Stimulated activated CD4-positive, alpha-beta T cell treated with anti-CD3 and anti-CD28 coated beads, Interleukin-12 subunit alpha, Interleukin-12 subunit beta, amount 100 ng/mL, for 48 hours (primary cell): ENCODE results near the gene NTN1.

Experiments
- DNase-seq, 3 donors: peaks; one replicate each; pipeline ENCODE4 v3.0.0-alpha.2; 2020; ENCODE audit warnings: low read depth in 2 of 3, low spot score in 1 of 3

The NTN1 gene

DNA sequence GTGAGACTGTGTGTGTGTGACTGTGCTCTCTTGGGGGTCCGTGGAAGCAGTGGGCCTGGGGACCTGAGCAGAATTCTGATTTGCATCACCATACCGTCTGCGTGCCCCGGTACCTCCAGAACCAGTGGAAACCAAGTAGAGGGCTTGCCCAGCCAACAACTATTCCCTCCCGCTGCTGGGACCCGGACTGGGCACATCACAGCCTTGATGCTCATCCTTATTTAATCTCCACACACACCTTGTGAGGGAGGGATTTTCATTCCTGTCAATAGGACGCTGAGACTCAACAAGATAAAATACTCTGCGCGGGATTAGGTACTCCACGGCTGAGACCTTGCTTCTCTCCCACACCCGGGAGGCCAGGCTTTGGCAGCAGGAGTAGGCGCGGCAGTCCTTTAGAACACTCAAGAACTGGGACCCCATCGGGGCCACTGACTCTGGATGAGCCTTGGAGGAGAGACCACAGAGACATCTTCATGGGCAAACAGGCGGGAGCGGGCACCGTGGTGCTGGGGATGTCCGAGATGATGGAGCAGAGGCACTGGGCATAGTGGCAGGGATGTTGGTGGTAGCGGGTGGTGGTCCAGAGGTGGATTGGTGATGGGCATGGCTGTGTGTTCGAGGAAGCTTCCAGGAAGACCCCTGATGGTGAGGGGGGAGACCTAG is 208.0 kb downstream of the NTN1 start:
- no peak for DNase-seq

DNA sequence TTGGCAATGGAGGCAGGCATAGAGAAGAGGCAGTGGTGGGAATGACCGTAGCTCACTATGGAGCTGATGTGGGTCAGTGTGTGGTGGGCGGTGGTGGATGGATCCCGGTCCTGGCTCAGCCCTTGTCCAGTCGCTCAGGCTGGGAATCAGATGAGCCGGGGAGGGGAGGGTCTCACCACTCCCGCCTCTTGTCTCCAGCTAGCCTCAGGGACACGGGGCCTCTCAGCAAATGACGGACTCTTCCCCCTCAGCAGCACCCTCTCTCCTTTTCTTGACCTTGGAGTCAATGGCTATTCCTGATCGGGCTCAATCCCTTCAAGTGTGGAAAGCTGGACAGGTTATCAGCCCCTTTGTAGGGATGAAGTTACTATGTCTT is 208.5 kb downstream of the NTN1 start:
- DNase-seq, result no peak

DNA sequence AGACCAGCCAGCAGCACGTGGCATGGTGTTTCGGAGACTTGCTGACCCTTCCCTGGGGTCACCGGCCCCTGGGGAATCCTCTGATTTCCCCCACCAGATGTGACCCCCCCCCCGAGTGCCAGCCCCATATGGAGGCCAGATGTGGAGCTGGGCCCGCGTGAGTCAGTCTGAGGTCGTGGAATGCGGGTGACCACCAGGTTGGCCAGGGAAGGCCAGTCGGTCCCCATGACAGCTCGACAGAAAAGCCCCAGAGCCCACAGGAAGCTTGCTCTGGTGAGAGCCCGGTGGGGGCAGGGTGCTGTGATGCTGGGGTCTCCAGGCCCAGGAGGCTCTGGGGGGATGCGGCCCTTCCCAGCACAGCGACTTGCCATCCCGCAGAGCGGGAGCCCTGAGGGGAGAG is 209.0 kb downstream of the NTN1 start:
- no peak for DNase-seq

DNA sequence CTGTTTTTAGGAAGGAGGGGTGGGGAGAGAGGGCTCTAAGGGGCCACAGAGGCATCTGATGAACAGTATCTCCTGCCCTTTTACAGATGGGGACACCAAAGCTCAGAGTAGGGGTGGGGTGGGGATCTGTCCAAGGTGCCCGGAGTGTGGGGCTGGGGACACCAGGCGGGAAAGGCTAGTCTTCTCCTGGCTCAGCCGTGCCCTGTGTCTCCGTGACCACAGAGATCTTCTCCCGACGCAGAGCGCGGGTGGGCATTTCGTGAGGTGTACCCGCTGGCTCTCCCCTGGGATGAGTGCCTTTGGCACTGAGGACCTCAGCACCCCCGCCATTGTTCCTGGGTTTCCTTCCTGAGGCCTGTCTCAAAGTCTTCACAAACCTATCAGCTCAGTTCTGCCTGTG is 209.6 kb downstream of the NTN1 start:
- no peak for DNase-seq

DNA sequence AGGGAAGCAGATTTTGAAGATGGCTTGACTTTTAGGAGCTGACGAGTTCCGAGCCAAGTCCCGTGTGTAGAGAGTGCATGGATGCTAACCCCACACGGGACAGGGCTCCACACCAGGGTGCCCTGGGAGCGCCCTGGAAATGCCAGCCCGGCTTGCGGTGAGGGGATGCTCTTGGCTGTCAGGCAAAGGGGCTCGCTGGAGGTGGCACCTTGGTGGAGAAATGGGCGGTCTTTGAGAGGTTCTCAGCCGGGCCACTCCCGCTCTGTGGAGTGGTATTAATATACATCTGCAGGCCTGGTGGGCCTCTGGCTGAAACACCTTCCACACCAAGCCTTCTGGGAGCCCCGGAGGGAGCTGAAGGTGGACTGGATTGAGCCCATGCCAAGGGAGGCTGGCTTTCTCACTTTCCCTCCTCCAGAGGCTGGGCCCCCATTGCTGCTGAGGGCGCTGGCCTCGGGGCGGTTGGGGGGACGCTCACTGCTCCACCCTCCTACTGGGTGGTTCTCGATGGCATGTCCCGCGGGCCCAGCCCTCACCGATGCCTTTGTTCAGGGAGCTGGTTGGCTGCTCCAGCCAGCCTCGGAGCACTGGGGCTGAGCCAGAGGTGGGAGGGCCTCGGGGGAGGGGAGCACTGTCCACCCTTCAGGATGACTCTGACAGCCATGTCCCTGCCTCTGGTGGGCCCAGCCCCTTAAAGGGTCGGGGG is 210.3 kb downstream of the NTN1 start:
- no peak for DNase-seq

DNA sequence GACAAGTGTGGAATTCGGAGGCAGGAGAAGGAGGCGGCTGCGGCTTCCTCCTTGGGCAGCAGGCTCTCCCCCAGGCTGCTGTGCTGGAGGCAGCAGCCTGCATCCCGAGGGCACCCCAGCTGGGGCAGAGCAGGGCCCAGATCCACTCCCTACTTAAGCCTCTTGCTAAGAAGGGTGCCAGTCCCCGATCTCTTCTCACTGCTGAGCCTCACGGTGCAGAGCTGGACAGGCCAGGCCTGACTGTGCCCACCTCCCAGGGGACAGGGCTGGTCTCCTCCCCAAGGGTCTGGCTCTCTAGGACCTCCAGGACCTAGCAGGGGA is 210.8 kb downstream of the NTN1 start:
- no peak for DNase-seq

DNA sequence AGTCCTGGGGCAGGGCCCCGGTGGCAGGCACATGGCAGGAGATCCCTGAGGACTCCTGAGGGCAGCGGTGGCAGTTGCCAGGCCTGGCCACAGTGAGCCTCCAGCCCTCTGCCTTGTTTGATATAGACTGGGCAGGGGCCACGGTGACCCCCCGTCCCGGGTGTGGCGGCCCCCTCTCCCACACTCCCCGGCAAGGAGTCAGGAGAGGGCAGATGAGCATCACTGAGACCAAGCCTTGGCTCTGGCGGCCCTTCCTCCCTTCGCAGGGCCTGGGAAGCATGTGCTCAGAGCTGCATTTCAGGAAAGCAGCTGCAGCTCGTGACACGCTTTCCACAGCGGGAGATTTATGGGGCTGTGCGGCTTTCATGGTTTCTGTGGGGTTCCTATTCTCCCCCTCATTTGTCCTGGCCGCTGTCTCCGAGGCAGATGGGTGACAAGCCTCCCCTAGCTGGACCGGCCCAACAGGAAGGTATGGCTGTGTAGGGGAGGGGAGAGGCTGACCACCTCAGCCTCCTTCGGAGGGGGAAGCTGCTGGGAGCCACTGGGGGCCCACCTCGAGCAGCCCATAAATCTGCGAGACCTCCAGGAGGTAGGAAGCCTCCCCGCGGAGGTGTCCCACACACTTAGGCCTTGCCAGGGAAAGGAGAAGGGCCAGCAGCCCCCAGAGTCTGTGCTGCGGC is 211.4 kb downstream of the NTN1 start:
- DNase-seq, result no peak

DNA sequence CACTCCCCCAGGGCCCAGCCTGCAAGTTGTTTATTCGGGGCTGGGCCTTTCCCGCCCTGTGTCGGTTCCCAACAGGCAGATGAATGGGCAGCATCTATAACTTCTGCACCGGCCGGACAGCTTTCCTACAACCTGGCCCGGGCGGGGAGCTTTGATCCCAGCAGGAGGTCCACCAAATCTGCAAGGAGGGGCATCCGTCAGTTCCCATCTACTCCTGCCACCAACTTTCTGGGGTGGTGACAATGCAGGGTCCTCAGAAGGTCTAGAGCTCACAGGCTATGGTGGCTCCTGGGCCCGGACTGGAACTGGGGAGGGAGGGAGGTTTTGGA is 211.9 kb downstream of the NTN1 start:
- DNase-seq, result no peak

DNA sequence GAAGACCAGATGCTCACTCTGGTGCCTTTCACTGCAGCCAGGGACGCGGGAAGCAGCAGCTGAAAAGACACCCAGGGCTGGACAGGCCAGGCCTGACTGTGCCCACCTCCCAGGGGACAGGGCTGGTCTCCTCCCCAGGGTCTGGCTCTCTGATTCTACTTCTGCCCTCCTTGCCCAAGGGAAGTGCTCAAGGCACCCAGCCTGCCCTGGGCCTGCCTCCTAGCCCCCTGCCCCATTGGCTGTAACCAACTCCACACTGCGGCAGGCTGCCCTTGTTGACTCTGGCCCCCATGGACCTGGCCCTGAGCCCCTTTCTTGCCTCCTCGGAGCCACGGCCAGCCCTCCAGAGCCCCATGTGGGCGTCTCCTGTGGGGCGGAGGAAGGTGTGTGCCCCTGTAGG is 212.5 kb downstream of the NTN1 start:
- DNase-seq, result no peak

DNA sequence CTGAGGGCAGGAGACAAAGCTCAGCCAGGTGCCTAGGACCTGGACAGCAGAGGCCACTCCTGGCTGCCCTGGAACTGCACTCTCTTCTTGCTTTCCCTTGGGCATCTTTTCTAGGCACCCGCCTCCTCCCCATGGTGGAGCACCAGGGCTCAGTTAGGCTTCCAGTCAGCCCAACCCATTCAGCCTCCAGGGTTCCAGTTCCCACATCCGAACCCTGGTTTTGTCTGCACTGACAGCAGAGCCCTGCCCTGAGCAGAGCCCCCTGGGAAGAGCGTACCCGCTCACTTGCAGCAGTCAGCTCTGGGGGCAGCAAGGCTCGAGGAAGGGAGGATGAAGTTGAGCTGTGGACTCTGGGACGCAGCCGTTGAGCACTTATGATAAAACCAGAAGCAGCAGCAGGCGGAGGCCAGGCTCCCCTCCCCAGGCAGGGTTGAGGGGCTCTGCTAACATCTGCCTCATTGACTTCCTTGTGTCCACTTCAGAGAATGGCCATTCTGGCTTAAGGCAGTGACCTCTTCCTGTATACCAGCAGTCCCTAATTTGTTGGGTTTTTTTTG is 213.2 kb downstream of the NTN1 start:
- no peak for DNase-seq

DNA sequence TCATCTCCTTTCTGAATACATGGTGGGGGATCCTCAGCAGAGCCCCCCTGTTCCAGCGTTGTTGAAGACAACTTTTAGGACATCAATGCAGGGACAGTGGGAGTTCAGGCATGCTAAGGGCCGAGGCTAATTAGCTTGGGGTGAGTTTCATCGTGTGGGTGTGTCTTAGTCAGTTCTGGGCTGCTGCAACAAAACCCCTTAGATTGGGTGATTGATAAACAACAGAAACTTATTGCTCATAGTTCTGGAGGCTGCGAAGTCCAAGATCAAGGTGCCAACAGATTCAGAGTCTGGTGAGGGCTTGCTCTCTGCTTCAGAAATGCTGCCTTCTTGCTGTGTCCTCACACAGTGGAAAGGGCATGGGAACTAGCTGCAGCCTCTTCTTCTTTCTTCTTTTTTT is 214.0 kb downstream of the NTN1 start:
- DNase-seq, result no peak

DNA sequence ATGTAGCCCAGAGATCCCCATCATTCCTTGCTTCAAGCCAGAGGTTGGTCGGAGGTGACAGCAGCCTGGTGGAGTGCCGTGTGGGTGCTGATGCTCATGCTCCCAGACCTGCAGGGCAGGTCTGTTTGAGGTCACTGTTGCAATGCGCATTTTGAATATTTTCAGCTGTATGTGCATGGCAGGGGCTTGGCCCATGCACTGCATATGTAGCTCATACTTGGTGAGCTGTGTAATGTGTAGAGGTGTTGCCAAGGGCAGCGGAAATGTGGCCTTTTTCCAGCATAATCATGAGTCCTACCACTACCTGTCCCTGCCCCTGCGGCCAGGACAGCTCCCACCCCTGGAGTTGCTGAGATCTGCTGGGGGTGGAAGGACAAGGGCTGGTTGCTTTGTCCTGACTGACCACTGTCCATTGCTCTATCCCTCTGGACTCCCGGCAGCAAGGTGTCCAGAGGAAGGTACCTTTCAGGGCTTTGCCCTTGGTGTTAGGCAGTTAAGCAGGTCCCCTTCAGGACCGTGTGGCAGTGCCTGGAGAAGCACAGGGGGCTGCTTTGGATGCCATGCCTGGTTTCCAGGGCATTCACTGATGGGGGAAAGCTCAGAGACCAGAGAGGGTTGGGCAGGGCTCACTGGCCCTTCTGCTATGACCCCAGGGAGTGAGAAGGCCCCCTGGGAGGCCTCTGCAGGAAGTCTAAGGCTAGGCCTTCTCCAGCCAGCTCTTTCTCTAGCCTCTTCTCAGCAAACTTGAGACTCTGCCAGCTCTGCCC is 215.2 kb downstream of the NTN1 start:
- no peak for DNase-seq

DNA sequence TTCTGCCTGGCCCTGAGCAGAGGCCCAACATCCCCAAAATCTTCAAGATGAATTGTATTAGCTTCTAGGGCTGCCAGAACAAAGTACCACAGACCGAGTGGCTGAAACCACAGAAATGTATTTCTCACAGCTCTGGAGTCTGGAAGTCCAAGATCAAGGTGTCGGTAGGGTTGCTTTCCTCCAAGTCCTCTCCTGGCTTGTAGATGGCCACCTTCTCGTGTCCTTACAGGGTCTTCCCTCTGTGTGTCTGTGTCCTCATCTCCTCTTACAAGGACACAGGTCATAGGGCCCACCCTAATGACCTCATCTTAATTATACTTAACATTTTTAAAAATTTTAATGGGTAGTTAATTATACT is 215.7 kb downstream of the NTN1 start:
- DNase-seq, result no peak

DNA sequence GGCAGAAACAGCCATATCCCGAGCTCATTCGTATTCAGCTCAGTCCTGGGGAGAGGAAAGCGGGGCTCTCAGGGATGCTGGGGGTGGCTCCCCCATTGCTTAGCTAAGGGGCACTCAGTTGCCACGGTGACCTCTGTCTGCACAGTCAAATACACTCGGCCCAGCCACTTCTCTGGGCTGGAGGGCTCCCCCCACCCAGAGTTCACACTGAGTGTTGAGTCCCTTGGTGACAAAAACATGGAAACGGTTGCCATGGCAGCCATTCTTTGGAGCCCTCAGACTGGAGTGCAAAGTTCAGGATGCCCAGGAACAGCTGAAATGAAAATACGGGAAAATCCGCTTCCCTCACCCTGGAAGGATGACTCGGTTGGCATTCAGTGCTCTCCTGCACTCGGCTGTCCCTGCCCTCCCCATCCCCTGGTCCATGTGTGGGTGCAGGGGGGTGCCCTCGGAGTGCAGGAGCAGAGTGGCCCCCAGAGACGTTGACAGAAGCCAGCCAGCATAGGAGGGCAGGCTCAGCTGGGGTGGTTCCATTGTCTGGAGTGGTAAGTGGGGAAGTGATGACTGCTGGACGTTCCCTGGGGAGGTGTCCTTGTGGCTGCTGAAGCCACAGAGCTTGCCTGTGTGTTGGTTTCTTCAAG is 216.5 kb downstream of the NTN1 start:
- DNase-seq, result no peak

DNA sequence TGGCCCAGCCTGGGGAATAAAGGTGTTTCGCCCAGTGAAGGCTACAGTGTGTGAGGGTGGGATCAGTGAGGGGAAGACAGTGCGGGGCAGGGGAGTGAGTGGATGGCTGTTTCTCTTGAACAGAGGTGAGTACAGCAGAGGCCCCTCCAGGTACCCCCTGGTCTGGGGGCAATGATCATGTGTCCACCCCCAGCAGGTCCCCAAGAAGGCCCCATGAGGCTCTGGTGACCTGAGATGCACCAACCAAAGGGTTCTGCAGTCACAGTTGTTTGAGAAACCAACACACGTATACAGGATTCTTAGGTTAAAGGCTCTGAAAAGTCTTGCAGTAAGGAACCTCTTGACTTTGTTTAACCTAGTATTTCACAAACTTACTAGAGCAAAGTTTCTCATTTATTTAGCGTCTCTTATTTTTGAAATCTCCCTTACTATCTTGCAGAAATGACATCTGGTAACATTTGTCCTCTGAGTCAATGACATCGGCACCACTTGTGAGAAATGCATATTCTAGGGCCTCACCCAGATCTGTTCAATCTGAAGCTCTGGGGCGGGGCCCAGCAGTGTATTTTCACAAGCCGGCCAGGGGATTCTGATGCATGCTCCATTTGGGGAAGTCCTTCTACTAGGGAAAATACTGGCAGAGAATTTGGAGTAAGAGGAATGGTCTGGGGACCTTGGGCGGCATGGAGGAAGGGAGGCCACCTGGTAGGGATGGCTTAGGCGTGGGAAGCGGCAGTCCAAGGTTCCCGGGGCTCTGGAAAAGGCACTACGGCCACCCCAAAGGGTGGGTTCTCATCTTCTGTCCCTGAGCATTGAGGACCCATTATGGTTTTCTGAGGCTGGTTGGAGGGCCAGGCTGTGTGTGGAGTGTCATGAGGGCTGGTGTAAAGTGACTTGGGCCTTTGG is 217.3 kb downstream of the NTN1 start:
- no peak for DNase-seq

DNA sequence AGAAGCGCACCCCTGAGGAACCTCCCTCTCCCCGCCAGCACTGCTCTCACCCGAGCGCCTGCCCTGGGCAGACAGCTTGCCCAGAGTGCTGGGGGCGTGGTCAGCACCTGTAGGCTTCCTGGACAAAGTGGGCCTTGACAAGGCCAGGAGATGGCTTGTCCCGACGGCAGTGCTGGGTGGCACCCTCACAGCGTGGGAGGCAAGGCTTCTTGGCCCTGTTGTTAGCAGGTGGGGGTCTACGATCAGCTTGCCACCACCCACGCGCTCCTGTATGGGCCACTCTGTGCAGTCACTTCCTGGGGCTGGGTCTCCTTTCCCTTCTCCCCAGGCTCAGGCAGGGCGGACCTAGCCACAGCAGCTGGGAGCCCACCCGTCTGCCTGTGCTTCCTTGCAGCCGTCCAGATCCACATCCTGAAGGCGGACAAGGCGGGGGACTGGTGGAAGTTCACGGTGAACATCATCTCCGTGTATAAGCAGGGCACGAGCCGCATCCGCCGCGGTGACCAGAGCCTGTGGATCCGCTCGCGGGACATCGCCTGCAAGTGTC is 218.0 kb downstream of the NTN1 start:
- DNase-seq, result no peak

DNA sequence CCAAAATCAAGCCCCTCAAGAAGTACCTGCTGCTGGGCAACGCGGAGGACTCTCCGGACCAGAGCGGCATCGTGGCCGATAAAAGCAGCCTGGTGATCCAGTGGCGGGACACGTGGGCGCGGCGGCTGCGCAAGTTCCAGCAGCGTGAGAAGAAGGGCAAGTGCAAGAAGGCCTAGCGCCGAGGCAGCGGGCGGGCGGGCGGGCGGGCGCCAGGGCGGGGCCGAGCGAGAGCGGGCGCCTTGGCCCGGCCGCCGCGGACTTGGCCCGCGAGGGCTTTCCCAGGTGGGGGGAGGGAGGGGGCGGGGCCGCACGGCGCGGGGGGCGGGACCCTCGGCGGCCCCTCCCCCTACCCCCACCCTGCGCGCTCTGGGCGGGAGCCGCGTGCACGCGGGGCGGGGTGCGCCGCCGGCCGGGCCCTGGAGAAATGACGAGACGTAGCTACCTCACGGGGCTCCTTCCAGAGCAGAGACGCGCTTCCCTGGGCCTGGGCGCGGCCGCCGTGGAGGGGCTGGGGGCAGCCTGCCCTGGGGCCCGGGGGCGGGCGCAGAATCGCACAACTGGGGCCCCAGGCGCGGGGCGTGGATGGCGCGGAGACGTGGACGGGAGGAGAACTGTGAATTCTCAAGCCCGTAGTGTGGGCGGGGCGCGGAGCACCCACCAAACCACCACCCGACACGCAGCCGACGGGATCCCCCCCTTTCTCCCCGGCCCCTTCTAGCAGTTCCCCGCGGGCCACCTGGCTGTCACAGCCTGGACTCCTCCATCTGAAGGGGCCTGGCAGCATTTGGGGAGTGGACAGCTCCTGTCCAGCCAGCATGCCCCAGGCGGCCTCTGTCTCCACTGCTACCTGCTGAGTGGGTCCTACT is 218.7 kb downstream of the NTN1 start:
- DNase-seq, result peak in 2 of 3 donors; percentile 43 to 49

DNA sequence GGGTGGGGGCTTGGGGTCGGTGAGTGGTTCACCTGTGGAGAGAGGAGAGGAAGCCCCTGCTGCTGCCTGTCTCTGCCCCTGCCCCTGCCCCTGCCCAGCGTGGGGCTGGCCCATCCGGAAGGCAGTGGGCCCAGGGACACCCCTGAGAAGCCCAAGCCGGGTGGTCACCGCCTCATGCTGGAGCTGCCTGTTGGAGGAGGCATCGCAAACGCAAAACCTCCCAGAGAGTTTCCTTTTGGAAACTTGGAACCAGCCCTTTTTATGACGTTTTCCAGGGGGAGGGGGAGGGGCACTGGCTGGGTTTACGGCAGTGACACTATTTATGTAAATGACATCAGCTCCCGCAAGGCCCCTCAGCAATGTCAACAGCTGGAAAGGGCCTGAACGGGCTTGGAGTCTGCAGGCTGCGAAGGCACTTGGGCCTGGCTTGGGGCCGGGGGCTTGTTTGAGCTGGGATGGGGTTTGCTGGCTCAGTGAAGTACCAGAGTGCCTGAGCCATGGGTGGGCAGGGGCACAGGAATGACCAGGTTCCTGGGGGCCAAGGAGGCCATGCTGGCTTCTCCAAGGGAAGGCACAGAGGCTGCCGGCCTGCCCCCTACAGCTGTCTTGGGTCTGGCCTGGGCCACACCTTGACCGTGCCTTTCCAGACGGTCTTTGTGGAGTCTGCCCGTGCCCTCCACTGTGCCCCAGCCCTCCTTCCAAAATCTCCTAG is 219.5 kb downstream of the NTN1 start:
- no peak for DNase-seq

DNA sequence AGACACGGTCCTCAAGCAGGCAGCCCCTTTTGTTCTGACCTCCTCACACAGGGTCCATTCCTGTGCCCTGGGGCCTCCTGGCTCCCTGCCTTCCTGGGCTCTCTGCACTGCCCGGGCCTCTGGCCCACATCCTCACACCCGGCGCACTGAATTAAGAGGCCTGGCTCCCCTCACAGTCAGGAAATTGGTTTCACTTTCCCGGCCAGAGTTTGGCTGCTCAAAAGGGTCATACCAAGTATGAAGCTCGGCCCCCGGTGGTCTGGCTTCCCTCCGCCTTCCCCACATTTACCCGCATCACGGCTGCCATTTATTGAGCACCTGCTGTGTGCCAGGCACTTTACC is 220.0 kb downstream of the NTN1 start:
- no peak for DNase-seq
